ENCODE measurements around the gene TXNDC8. TPM values are rescaled to one million over a fixed set of nuclear protein-coding genes. Genes with fewer than 3 reads are reported as not detected.

The TXNDC8 gene
- total and polyA plus RNA-seq, 2 experiments from 2014 or later = not detected

DNA sequence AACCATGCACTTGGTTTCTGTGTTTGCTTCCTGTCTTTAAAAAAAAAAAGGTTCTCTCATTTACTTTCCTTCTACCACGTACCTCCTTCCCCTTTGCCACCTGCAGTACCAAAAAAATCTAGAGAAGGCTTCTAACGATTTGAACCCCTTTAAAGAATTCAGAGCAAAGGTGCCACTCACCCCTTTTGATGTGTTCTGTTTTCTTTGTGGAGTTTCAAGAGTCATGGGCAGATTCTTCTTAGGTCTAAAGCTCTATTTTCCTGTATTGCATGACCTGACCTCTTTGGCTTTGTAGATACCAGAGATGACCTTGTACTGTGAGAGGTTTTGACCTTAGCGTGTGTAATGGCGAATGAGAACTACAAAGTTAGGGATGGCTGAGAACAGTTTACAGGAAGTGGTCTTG is 29.0 kb downstream of the TXNDC8 start:
- no peaks in the 10 kb centered on the region for H3K79me2 ChIP-seq (replicated peaks; ENCODE audit: insufficient read depth)

More for the DNA sequence above, 29.0 kb downstream of the TXNDC8 start:
- H3K36me3 ChIP-seq (ENCODE audit: insufficient read depth) = 0 out of 2 replicates have a peak, but pooled peaks cover 4% of the 10 kb centered on the region
- Mint-ChIP-seq H3K4me3 (no peak overlapping the region), H3K27ac (no peak overlapping the region), H3K27me3 (ENCODE audit: insufficient read depth, low read depth, poor library complexity) (no peaks in the 10 kb centered on the region), H3K4me1 (peaks cover 14% of the 10 kb centered on the region), H3K9me3 (peaks cover 21% of the 10 kb centered on the region; the same call in 2 of the 3 replicates), H3K36me3 (ENCODE audit: low read depth) (peaks cover 7% of the 10 kb centered on the region; the same call in 1 of the 3 replicates)
- H4K20me1 ChIP-seq (replicated peaks; ENCODE audit: insufficient read depth) = no peaks in the 10 kb centered on the region
- H2AFZ ChIP-seq = peak overlapping the region; percentile 3; the same call in 1 of the 2 replicates
- no peak overlapping the region for H3K4me2 ChIP-seq
- H3F3A ChIP-seq (replicated peaks; ENCODE audit: low read depth) = no peaks in the 10 kb centered on the region
- TF ChIP-seq, protein P1, sequence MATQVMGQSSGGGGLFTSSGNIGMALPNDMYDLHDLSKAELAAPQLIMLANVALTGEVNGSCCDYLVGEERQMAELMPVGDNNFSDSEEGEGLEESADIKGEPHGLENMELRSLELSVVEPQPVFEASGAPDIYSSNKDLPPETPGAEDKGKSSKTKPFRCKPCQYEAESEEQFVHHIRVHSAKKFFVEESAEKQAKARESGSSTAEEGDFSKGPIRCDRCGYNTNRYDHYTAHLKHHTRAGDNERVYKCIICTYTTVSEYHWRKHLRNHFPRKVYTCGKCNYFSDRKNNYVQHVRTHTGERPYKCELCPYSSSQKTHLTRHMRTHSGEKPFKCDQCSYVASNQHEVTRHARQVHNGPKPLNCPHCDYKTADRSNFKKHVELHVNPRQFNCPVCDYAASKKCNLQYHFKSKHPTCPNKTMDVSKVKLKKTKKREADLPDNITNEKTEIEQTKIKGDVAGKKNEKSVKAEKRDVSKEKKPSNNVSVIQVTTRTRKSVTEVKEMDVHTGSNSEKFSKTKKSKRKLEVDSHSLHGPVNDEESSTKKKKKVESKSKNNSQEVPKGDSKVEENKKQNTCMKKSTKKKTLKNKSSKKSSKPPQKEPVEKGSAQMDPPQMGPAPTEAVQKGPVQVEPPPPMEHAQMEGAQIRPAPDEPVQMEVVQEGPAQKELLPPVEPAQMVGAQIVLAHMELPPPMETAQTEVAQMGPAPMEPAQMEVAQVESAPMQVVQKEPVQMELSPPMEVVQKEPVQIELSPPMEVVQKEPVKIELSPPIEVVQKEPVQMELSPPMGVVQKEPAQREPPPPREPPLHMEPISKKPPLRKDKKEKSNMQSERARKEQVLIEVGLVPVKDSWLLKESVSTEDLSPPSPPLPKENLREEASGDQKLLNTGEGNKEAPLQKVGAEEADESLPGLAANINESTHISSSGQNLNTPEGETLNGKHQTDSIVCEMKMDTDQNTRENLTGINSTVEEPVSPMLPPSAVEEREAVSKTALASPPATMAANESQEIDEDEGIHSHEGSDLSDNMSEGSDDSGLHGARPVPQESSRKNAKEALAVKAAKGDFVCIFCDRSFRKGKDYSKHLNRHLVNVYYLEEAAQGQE (IDR thresholded peaks at IDR 0.05; ENCODE audit: unreplicated experiment) = no peak
- TF ChIP-seq, protein P2, sequence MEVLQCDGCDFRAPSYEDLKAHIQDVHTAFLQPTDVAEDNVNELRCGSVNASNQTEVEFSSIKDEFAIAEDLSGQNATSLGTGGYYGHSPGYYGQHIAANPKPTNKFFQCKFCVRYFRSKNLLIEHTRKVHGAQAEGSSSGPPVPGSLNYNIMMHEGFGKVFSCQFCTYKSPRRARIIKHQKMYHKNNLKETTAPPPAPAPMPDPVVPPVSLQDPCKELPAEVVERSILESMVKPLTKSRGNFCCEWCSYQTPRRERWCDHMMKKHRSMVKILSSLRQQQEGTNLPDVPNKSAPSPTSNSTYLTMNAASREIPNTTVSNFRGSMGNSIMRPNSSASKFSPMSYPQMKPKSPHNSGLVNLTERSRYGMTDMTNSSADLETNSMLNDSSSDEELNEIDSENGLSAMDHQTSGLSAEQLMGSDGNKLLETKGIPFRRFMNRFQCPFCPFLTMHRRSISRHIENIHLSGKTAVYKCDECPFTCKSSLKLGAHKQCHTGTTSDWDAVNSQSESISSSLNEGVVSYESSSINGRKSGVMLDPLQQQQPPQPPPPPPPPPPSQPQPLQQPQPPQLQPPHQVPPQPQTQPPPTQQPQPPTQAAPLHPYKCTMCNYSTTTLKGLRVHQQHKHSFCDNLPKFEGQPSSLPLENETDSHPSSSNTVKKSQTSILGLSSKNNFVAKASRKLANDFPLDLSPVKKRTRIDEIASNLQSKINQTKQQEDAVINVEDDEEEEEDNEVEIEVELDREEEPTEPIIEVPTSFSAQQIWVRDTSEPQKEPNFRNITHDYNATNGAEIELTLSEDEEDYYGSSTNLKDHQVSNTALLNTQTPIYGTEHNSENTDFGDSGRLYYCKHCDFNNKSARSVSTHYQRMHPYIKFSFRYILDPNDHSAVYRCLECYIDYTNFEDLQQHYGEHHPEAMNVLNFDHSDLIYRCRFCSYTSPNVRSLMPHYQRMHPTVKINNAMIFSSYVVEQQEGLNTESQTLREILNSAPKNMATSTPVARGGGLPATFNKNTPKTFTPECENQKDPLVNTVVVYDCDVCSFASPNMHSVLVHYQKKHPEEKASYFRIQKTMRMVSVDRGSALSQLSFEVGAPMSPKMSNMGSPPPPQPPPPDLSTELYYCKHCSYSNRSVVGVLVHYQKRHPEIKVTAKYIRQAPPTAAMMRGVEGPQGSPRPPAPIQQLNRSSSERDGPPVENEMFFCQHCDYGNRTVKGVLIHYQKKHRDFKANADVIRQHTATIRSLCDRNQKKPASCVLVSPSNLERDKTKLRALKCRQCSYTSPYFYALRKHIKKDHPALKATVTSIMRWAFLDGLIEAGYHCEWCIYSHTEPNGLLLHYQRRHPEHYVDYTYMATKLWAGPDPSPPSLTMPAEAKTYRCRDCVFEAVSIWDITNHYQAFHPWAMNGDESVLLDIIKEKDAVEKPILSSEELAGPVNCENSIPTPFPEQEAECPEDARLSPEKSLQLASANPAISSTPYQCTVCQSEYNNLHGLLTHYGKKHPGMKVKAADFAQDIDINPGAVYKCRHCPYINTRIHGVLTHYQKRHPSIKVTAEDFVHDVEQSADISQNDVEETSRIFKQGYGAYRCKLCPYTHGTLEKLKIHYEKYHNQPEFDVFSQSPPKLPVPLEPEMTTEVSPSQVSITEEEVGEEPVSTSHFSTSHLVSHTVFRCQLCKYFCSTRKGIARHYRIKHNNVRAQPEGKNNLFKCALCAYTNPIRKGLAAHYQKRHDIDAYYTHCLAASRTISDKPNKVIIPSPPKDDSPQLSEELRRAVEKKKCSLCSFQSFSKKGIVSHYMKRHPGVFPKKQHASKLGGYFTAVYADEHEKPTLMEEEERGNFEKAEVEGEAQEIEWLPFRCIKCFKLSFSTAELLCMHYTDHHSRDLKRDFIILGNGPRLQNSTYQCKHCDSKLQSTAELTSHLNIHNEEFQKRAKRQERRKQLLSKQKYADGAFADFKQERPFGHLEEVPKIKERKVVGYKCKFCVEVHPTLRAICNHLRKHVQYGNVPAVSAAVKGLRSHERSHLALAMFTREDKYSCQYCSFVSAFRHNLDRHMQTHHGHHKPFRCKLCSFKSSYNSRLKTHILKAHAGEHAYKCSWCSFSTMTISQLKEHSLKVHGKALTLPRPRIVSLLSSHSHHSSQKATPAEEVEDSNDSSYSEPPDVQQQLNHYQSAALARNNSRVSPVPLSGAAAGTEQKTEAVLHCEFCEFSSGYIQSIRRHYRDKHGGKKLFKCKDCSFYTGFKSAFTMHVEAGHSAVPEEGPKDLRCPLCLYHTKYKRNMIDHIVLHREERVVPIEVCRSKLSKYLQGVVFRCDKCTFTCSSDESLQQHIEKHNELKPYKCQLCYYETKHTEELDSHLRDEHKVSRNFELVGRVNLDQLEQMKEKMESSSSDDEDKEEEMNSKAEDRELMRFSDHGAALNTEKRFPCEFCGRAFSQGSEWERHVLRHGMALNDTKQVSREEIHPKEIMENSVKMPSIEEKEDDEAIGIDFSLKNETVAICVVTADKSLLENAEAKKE (CRISPR knock-in tag; IDR thresholded peaks at IDR 0.05) = no peak
- no peak for TF ChIP-seq CREB1 (CRISPR knock-in tag; IDR thresholded peaks at IDR 0.05; ENCODE audit: low read depth)
- TF ChIP-seq EZH2 (IDR thresholded peaks at IDR 0.05; ENCODE audit: low read depth, unreplicated experiment) = no peak
- TF ChIP-seq, protein P3, sequence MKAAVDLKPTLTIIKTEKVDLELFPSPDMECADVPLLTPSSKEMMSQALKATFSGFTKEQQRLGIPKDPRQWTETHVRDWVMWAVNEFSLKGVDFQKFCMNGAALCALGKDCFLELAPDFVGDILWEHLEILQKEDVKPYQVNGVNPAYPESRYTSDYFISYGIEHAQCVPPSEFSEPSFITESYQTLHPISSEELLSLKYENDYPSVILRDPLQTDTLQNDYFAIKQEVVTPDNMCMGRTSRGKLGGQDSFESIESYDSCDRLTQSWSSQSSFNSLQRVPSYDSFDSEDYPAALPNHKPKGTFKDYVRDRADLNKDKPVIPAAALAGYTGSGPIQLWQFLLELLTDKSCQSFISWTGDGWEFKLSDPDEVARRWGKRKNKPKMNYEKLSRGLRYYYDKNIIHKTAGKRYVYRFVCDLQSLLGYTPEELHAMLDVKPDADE (IDR thresholded peaks at IDR 0.05) = no peak
- H3K27me3 ChIP-seq (ENCODE audit: insufficient read depth) = no peaks in the 10 kb centered on the region
- no peak for DNase-seq (ENCODE audit: low spot score)
- ATAC-seq = no peak
- no peak overlapping the region for H3K4me3 ChIP-seq
- H3K27ac ChIP-seq (ENCODE audit: low read depth) = no peak overlapping the region
- peaks cover 8% of the 10 kb centered on the region; the same call in 1 of the 2 replicates for H3K4me1 ChIP-seq (ENCODE audit: insufficient read depth)
- peaks cover 13% of the 10 kb centered on the region; the same call in 1 of the 2 replicates for H3K9me2 ChIP-seq (ENCODE audit: insufficient read depth)
